ENCODE results near the gene MUC5B. TPM values are rescaled to one million over a fixed set of nuclear protein-coding genes. Genes with fewer than 3 reads are reported as not detected.
"Not testable (repeated sequence)": the region's sequence is repeated elsewhere in the genome, so short reads cannot be mapped to it uniquely, and the experiment has no call there.

Gene MUC5B
- total RNA-seq, 1 donor from 2014 or later = not detected

DNA sequence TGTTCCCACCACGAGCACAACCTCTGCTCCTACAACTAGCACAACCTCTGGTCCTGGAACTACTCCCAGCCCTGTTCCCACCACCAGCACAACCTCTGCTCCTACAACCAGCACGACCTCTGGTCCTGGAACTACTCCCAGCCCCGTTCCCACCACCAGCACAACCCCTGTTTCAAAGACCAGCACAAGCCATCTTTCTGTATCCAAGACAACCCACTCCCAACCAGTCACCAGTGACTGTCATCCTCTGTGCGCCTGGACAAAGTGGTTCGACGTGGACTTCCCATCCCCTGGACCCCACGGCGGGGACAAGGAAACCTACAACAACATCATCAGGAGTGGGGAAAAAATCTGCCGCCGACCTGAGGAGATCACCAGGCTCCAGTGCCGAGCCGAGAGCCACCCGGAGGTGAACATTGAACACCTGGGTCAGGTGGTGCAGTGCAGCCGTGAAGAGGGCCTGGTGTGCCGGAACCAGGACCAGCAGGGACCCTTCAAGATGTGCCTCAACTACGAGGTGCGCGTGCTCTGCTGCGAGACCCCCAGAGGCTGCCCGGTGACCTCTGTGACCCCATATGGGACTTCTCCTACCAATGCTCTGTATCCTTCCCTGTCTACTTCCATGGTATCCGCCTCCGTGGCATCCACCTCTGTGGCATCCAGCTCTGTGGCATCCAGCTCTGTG lies 30.9 kb upstream of the MUC5B start:
- DNase-seq (ENCODE audit: low read depth, low spot score) = not testable (repeated sequence)

DNA sequence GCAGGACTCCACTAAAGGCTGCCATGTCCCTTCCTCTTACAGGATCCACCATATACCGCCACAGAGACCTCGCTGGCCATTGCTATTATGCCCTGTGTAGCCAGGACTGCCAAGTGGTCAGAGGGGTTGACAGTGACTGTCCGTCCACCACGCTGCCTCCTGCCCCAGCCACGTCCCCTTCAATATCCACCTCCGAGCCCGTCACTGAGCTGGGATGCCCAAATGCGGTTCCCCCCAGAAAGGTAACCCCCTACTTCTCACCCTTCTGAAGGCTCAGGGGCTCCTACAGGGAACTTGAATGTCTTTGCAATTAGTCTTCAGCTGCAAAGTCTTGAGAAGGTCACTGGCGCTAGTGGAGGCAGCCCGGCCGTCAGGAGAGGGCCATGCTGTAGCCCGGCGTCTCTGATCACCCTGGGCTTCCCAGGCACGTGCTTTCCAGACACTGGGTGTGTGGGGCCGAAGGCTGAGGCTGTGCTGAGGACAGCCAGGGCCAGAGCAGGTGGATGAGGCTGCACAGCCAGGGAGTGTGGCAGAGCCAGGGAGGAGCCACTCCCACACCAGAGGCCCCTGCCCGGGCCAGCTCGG lies 30.0 kb upstream of the MUC5B start:
- DNase-seq (ENCODE audit: low read depth, low spot score) = no peak

DNA sequence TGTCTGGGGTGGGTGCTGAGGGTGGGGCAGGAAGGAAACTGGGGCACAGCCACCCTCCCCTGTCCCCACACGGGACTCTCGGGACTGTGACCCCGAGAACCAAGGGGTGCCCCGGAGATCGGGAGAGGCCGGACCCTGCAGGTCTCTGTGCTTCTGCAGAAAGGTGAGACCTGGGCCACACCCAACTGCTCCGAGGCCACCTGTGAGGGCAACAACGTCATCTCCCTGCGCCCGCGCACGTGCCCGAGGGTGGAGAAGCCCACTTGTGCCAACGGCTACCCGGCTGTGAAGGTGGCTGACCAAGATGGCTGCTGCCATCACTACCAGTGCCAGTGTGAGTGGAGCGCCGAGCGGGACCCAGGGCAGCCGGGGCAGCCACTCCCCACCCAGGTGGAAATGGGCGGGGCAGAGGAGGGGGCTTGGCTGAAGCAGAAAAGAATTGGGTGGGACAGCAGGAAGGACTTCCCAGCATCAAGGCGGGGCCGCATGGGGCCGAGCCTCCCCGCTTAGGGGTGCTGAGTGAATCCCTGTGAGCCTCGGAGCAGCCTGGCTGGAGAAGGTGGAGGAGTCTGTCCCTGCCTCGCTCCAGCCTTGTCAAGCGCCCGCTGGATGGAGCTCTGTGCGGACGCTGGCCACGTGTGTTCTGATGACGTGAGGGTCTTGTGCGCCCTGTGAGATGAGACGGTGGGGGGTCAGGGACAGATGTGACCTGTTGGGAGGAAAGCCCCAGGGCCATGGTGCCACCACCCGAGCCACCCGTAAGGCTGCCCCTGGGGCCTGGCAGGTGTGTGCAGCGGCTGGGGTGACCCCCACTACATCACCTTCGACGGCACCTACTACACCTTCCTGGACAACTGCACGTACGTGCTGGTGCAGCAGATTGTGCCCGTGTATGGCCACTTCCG lies 29.3 kb upstream of the MUC5B start:
- DNase-seq (ENCODE audit: low read depth, low spot score) = no peak

DNA sequence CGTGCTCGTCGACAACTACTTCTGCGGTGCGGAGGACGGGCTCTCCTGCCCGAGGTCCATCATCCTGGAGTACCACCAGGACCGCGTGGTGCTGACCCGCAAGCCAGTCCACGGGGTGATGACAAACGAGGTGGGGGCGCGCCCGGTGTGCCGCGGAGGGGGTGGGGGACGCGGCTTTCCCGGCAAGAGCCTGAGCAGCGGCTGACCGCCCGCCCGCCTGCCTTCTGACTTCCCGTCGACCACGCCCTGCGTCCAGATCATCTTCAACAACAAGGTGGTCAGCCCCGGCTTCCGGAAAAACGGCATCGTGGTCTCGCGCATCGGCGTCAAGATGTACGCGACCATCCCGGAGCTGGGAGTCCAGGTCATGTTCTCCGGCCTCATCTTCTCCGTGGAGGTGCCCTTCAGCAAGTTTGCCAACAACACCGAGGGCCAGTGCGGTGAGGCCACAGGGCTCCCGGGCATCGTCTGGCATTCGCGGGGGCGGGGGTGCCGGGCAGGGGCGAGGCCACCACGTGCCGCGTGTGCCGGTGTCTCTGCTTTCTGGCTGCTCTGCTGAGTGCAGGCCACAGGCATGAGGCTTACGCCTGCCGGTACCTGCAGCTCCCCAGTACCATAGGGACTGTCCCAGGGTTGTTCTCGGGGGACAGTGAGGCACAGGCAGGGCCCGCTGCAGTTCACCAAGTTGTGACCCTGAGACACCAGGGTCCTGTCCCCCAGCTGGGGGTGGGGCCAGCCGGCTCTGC lies 28.5 kb upstream of the MUC5B start:
- DNase-seq (ENCODE audit: low read depth, low spot score) = no peak

DNA sequence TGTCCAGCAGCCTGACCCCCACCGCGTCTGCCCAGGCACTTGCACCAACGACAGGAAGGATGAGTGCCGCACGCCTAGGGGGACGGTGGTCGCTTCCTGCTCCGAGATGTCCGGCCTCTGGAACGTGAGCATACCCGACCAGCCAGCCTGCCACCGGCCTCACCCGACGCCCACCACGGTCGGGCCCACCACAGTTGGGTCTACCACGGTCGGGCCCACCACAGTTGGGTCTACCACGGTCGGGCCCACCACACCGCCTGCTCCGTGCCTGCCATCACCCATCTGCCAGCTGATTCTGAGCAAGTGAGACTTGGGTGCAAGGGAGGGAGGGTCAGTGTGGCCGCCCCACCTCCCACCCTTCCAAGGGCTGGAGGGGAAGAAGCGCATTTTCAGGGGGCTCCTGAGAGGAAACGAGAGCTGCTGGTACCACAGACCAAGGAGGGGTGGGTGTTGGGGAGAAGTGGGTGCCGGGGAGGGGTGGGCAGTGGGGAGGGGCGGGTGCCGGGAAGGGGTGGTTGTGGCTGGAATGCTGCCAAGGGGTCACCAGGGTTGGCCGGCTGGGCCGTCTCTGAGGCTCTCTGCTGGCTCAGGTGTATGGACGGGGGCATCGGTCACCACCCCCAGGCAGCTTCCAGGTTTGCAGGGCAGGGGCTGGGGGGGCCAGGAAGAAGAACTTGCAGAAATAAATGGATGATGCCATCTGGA lies 27.7 kb upstream of the MUC5B start:
- DNase-seq (ENCODE audit: low read depth, low spot score) = no peak

DNA sequence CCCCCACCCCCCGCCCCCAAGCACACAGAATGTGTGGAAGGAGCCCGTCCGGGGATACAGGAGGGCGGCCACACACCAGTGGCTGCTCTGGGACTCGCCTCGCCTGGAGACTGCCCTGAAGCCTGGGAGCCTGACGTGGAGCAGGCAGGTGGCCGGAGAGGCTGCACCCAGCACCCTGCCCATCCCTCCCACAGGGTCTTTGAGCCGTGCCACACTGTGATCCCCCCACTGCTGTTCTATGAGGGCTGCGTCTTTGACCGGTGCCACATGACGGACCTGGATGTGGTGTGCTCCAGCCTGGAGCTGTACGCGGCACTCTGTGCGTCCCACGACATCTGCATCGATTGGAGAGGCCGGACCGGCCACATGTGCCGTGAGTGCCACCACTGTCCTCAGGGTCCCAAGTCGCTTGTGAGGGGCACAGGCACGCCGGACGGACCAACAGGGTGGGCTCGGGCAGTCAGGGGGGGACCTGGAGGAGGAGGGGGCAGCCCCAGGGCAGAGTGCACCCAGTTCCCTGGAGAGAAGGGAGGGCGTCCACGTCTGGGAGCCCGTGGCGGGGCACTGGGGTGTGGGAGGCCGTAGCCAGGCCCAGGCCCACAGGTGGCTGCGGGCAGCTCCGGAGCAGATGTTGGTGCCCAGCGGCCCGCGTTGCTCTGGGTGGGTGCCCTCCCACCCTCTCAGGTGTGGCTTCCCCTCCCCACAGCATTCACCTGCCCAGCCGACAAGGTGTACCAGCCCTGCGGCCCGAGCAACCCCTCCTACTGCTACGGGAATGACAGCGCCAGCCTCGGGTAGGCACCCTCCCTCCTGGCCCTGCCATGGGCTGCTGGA lies 27.0 kb upstream of the MUC5B start:
- DNase-seq (ENCODE audit: low read depth, low spot score) = no peak

DNA sequence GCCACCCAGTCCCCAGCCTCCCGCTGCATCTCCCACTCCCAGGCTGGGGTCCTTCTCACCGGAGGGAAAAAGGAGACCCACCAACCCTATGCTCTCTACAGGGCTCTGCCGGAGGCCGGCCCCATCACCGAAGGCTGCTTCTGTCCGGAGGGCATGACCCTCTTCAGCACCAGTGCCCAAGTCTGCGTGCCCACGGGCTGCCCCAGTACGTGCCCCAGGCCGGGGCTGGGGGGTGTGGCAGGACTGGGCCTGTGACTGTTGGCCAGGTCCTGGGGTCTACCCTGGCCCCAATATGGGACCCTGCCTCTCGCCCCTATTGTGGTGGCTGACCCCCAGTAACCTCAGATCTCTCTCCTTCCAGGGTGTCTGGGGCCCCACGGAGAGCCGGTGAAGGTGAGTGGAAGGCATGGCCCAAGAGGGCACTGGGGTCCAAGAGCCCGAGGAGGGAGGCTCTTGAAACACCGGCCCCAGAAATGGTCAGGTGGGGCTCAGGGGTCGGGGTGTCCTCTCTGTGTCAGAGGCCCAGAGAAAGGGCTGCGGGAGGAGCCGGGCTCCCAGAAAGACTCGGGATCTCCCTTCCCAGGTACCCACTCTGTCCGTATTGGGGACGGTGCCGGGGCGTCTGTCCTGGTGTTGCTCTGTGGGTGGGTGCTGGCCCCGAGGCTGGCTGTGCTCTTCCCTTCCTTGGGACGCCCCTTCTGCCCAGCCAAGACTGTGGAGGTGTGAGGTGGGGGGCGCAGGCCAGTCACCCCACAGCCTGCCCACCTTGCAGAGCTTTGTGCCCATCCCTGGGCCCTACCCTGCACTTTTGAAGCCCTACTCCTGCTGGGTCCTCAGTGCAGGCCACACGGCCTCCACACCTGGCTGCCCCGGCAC lies 26.1 kb upstream of the MUC5B start:
- DNase-seq (ENCODE audit: low read depth, low spot score) = no peak

DNA sequence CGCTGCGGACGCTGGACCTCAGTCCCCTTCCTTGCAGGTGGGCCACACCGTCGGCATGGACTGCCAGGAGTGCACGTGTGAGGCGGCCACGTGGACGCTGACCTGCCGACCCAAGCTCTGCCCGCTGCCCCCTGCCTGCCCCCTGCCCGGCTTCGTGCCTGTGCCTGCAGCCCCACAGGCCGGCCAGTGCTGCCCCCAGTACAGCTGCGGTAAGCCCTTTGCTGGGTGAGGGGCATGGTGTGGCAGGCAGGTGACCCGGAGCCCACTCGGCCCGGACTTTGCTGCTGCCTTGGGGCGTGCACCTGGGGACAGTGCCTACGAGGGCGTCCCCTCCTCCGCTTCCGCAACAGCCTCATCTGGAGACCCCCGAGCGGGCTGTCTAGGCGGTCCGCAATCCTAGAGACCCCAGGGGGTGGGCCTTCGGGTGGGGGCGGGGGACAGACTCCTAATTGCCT lies 25.4 kb upstream of the MUC5B start:
- no peak for DNase-seq (ENCODE audit: low read depth, low spot score)

DNA sequence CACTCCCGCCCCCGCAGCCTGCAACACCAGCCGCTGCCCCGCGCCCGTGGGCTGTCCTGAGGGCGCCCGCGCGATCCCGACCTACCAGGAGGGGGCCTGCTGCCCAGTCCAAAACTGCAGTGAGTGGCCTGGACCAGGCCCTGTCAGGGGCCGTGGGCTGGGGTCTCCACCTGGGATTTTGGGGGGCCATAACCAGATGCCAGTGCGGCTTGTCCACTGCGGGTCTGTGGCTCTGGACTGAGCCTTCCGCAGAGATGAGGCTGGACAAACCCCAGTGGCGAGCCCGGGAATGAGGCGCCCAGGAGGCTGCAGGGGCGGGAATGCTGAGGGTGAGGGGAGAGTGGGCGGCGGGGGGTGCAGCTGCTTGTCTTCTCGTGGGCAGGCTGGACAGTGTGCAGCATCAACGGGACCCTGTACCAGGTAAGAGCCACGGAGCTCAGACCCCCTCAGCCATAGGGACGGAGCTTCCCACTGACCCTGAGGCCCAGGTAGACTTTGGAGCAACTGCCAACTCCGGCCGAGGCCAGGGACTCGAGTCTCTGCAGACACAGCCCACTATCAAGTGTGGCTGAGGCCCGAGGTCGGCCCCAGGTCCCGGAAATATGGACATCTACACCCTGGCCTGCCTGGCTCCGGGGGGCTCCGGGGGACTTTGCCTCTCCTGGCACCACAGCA lies 24.8 kb upstream of the MUC5B start:
- no peak for DNase-seq (ENCODE audit: low read depth, low spot score)

DNA sequence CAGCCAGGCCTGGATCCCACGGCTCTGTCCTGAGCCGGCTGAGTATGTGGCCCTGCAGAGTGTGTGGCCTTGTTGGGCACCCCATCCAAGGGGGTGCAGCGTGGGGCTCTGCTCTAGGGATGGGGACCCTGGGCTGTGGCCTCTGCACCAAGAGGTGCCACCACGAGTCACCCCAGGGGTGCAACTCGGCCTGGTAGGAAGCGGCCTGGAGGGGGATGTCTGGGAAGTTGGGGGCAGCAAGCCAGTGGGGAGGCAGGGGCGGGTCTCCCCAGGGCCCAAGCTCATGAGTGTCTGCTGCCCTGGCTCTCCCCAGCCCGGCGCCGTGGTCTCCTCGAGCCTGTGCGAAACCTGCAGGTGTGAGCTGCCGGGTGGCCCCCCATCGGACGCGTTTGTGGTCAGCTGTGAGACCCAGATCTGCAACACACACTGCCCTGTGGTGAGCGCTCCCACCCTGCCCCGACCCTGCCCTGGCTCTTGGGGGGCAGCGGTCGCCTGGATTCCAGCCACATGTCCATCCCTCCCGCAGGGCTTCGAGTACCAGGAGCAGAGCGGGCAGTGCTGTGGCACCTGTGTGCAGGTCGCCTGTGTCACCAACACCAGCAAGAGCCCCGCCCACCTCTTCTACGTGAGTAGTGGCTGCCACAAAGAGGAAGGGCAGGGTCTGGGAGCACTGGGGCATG lies 24.2 kb upstream of the MUC5B start:
- no peak for DNase-seq (ENCODE audit: low read depth, low spot score)

DNA sequence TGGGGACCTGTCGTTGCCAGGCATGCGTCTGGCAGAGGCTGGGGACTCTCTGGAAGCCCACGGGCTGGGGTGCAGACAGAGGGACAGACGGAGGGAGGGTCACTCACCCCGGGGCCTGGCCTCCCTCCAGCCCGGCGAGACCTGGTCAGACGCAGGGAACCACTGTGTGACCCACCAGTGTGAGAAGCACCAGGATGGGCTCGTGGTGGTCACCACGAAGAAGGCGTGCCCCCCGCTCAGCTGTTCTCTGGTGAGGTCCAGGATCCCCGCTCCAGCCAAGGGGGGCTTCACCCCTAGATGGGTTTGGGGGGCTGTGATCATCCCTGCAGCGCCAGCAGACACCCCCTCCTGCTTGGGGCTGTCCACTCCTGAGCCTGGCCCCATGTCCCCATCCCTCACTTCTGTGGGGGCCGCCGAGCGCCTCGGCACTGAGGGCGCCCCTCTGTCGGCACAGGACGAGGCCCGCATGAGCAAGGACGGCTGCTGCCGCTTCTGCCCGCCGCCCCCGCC lies 23.6 kb upstream of the MUC5B start:
- DNase-seq (ENCODE audit: low read depth, low spot score) = no peak

DNA sequence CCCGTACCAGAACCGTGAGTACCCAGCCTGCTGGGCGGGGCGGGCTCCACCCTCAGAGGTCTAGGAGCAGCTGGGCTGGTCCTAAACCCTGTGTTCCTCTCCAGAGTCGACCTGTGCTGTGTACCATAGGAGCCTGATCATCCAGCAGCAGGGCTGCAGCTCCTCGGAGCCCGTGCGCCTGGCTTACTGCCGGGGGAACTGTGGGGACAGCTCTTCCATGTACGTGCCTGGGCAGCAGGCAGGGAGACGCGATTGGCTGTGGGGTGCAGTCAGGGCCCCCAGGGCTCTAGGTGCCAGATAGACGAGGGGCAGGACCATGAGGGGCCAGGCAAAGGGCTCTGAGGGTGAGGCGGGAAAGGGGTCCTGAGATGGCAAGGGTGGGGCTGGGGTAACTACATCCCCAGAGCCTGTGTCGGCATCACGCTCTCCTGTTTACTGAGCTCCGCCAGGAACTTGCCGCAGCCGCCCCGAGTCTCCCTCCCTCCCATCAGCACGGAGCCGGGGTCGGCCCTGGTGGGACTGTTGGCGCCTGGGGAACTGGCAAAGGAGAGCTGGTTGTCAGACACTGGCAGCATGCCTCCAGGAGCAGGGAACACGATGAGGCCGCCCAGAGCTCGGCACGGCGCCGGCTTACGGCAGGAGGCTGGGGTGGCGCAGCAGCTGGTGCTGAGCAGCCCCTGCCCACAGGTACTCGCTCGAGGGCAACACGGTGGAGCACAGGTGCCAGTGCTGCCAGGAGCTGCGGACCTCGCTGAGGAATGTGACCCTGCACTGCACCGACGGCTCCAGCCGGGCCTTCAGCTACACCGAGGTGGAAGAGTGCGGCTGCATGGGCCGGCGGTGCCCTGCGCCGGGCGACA lies 22.9 kb upstream of the MUC5B start:
- DNase-seq (ENCODE audit: low read depth, low spot score) = no peak

DNA sequence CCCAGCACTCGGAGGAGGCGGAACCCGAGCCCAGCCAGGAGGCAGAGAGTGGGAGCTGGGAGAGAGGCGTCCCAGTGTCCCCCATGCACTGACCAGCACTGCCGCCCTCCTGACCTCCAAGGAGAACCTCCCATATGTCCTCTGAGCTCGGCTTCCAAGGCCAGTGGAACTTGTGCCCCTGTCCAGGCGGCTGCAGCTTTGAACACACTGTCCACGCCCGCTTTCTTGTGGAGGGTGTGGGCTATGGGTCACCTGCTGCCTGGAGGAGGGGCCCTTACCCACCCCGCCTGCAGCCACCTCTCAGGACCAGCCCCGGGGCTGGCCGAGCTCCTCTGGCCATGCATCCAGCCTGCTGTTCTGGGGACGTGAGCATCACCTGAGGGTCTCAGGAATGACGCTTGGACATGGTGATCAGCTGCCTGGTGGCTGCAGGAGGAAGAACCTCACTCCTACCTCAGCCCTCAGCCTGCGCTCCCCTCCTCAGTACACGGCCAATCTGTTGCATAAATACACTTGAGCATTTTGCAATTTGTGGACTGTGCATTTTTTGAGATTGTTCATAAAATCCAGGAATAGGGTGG lies 22.2 kb upstream of the MUC5B start:
- no peak for DNase-seq (ENCODE audit: low read depth, low spot score)

DNA sequence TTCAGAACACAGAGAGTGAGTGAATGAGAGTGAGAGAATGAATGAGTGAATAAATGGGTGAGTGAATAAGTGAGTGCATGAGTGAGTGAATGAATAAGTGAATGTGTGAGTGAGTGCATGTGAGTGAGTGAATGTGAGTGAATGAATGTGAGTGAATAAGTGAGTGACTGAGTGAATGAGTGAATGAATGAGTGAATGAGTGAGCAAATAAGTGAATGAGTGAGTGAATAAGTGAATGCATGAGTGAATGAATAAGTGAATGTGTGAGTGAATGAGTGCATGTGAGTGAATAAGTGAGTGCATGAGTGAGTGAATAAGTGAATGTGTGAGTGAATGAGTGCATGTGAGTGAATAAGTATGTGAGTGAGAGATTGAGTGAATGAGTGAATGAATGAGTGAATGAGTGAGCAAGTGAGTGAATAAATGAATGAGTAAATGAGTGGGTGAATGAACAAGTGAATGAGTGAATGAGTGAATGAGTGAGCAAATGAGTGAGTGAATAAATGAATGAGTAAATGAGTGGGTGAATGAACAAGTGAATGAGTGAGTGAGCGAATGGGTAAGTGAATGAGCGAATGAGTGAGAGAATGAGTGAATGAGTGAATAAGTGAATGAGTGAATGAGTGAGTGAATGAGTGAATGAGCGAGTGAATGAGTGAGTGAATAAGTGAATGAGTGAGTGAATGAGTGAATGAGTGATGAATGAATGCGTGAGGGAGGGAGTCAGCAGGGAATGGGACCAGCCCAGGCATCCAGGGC lies 21.3 kb upstream of the MUC5B start:
- no peak for DNase-seq (ENCODE audit: low read depth, low spot score)

DNA sequence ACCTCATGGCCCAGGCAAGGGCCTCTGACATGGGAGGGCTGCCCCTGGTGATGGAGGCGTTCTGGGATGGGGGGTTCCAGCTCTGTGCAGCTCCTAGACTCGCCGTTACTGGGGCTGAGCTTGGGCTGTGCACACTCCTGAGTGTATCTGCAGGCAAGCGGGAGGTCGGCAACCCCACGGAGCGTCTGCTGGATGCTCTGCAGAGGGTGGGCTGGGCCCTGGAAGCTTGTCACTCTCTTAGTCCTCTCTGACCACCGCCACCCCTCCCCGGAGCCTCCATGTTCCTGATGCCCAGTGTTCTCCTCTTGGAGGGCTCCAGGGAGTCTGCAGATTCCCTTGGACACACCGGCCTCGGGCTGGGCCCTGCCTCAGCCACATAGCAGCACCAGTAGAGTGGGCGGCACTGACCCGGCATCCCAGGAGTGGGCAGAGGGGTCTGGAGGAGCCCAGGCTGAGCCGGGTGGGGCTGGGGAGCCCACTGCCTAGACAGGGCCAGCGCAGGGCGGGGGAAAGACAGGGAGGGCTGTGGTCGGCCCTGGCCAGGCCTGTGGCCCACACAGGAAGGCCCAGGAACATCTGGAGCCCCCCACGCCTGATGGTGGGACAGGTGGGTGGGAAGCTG lies 20.6 kb upstream of the MUC5B start:
- DNase-seq (ENCODE audit: low read depth, low spot score) = no peak

Data from pulmonary artery endothelial cell (primary cell).